HEK293 (cell line): ENCODE data around the gene INTS1.

ENCODE experiments used
- CTCF ChIA-PET: fragments of 350-600 bp; formaldehyde crosslinking; extraction: SDS; loops from one replicate; lab custom pipeline; 2021; ENCODE audit warnings: antibody characterized with exemption; lab: Yijun Ruan, JAX
- POLR2A ChIA-PET: fragments of 300-600 bp; formaldehyde crosslinking; extraction: SDS; loops from one replicate; lab custom pipeline; 2020; ENCODE audit warnings: antibody characterized with exemption, inconsistent platforms; lab: Yijun Ruan, JAX
- H3K27ac ChIP-seq: fragments of 200-500 bp; sonication (Bioruptor generic); 2 replicates; pipeline ENCODE4 v1.5.1; 2014; ENCODE audit warnings: low read depth, low read length, control low read depth, inconsistent platforms; ENCODE audit errors: extremely low read depth
- H3K36me3 ChIP-seq, 2 experiments: fragments of 200-500 bp in 1 of 2; sonication (Bioruptor generic) in 1 of 2; 1 replicate in 1 of 2; 2 replicates in 1 of 2; pipeline ENCODE4 v1.5.1; 2014 to 2017; ENCODE audit warnings: inconsistent platforms in 2 of 2, low read length in 2 of 2; ENCODE audit not compliant: control insufficient read depth in 2 of 2, insufficient read depth in 1 of 2
- H3K4me1 ChIP-seq: fragments of 200-500 bp; sonication (Bioruptor generic); 2 replicates; pipeline ENCODE4 v1.5.1; 2014; ENCODE audit warnings: mild to moderate bottlenecking, low read length, inconsistent platforms; ENCODE audit not compliant: control insufficient read depth, insufficient read depth
- H3K4me3 ChIP-seq: 2 replicates; pipeline ENCODE4 v1.5.1; 2011; ENCODE audit warnings: low read depth, mild to moderate bottlenecking, control low read depth, low read length, moderate library complexity
- H3K9me3 ChIP-seq: fragments of 200-500 bp; sonication (Bioruptor generic); 2 replicates; pipeline ENCODE4 v1.5.1; 2014; ENCODE audit warnings: low read depth, low read length, inconsistent platforms; ENCODE audit not compliant: control insufficient read depth, insufficient read depth
- BCL11B ChIP-seq: fragments of 450-650 bp; formaldehyde crosslinking; IDR thresholded peaks from 2 replicates; pipeline ENCODE4 v1.5.1; 2016; ENCODE audit warnings: low read depth, missing biosample characterization, missing genetic modification characterization
- GLI2 ChIP-seq: fragments of 450-650 bp; formaldehyde crosslinking; IDR thresholded peaks from 2 replicates; pipeline ENCODE4; 2017; ENCODE audit warnings: missing biosample characterization, missing genetic modification characterization, low read depth, borderline replicate concordance
- HIC1 ChIP-seq: fragments of 450-650 bp; formaldehyde crosslinking; IDR thresholded peaks from 2 replicates; pipeline ENCODE4 v1.5.1; 2016; ENCODE audit warnings: missing biosample characterization, missing genetic modification characterization
- HOXA7 ChIP-seq: sonication (generic); formaldehyde crosslinking; IDR thresholded peaks from 2 replicates; pipeline ENCODE4 v1.8.1; 2022; ENCODE audit warnings: missing genetic modification reagents, borderline replicate concordance
- KLF1 ChIP-seq: fragments of 450-650 bp; formaldehyde crosslinking; IDR thresholded peaks from 2 replicates; pipeline ENCODE4 v1.5.1; 2016; ENCODE audit warnings: missing biosample characterization, missing genetic modification characterization
- KLF17 ChIP-seq: fragments of 450-650 bp; formaldehyde crosslinking; IDR thresholded peaks from 2 replicates; pipeline ENCODE4 v1.5.1; 2016; ENCODE audit warnings: missing biosample characterization, missing genetic modification characterization
- KLF9 ChIP-seq: fragments of 450-650 bp; formaldehyde crosslinking; IDR thresholded peaks from 2 replicates; pipeline ENCODE4 v1.5.1; 2016; ENCODE audit warnings: missing biosample characterization, missing genetic modification characterization, low read depth
- SCRT2 ChIP-seq: fragments of 450-650 bp; formaldehyde crosslinking; IDR thresholded peaks from 2 replicates; pipeline ENCODE4 v1.5.1; 2016; ENCODE audit warnings: missing biosample characterization, missing genetic modification characterization
- ZBTB1 ChIP-seq: fragments of 450-650 bp; formaldehyde crosslinking; IDR thresholded peaks from 2 replicates; pipeline ENCODE4 v1.5.1; 2016; ENCODE audit warnings: missing biosample characterization, missing genetic modification characterization
- ZBTB21 ChIP-seq: fragments of 450-650 bp; formaldehyde crosslinking; IDR thresholded peaks from 2 replicates; pipeline ENCODE4 v1.5.1; 2017; ENCODE audit warnings: missing biosample characterization, missing genetic modification characterization
- ZFP3 ChIP-seq: fragments of 450-650 bp; formaldehyde crosslinking; IDR thresholded peaks from 2 replicates; pipeline ENCODE4 v1.5.1; 2016; ENCODE audit warnings: low read depth, missing biosample characterization, missing genetic modification characterization
- ZNF16 ChIP-seq: fragments of 450-650 bp; formaldehyde crosslinking; IDR thresholded peaks from 2 replicates; pipeline ENCODE4 v1.5.1; 2016; ENCODE audit warnings: low read depth, missing biosample characterization, missing genetic modification characterization
- ZNF18 ChIP-seq: fragments of 450-650 bp; formaldehyde crosslinking; IDR thresholded peaks from 2 replicates; pipeline ENCODE4 v1.5.1; 2016; ENCODE audit warnings: missing biosample characterization, missing genetic modification characterization
- ZNF2 ChIP-seq: fragments of 450-650 bp; formaldehyde crosslinking; IDR thresholded peaks from 2 replicates; pipeline ENCODE4 v1.5.1; 2016; ENCODE audit warnings: missing biosample characterization, missing genetic modification characterization
- ZNF335 ChIP-seq: fragments of 450-650 bp; formaldehyde crosslinking; conservative IDR thresholded peaks from 2 replicates; pipeline ENCODE4 v1.5.1; 2016; ENCODE audit warnings: missing biosample characterization, missing genetic modification characterization
- ZNF366 ChIP-seq: fragments of 450-650 bp; formaldehyde crosslinking; conservative IDR thresholded peaks from 2 replicates; pipeline ENCODE4 v1.5.1; 2016; ENCODE audit warnings: missing biosample characterization, missing genetic modification characterization
- ZNF391 ChIP-seq: fragments of 450-650 bp; formaldehyde crosslinking; IDR thresholded peaks from 2 replicates; pipeline ENCODE4 v1.5.1; 2016; ENCODE audit warnings: low read depth, missing biosample characterization, missing genetic modification characterization, borderline replicate concordance
- ZNF426 ChIP-seq: fragments of 450-650 bp; formaldehyde crosslinking; IDR thresholded peaks from 2 replicates; pipeline ENCODE4 v1.5.1; 2017; ENCODE audit warnings: missing biosample characterization, missing genetic modification characterization, mild to moderate bottlenecking, inconsistent platforms, moderate library complexity
- ZNF501 ChIP-seq: fragments of 450-650 bp; formaldehyde crosslinking; IDR thresholded peaks from 2 replicates; pipeline ENCODE4 v1.5.1; 2016; ENCODE audit warnings: missing biosample characterization, missing genetic modification characterization
- ZNF510 ChIP-seq: fragments of 450-650 bp; formaldehyde crosslinking; IDR thresholded peaks from 2 replicates; pipeline ENCODE4 v1.5.1; 2018; ENCODE audit warnings: mild to moderate bottlenecking, missing genetic modification characterization, missing biosample characterization; ENCODE audit not compliant: insufficient replicate concordance
- ZNF560 ChIP-seq: fragments of 450-650 bp; formaldehyde crosslinking; IDR thresholded peaks from 2 replicates; pipeline ENCODE4 v1.5.1; 2017; ENCODE audit warnings: missing biosample characterization, missing genetic modification characterization, borderline replicate concordance
- ZNF580 ChIP-seq: fragments of 450-650 bp; formaldehyde crosslinking; IDR thresholded peaks from 2 replicates; pipeline ENCODE4 v1.5.1; 2016; ENCODE audit warnings: missing biosample characterization, missing genetic modification characterization
- ZNF792 ChIP-seq: fragments of 450-650 bp; formaldehyde crosslinking; IDR thresholded peaks from 2 replicates; pipeline ENCODE4 v1.5.1; 2016; ENCODE audit warnings: missing biosample characterization, missing genetic modification characterization
- TF ChIP-seq, protein P1 (sequence below): sonication (generic); formaldehyde crosslinking; IDR thresholded peaks from 2 replicates; pipeline ENCODE4 v1.8.1; 2022; ENCODE audit warnings: mild to moderate bottlenecking, moderate library complexity, missing genetic modification reagents
- TF ChIP-seq, protein P2 (sequence below): fragments of 450-650 bp; formaldehyde crosslinking; IDR thresholded peaks from 2 replicates; pipeline ENCODE4 v1.5.1; 2016; ENCODE audit warnings: missing biosample characterization, missing genetic modification characterization
- TF ChIP-seq, protein P3 (sequence below): fragments of 450-650 bp; formaldehyde crosslinking; IDR thresholded peaks from 2 replicates; pipeline ENCODE4 v1.5.1; 2016; ENCODE audit warnings: missing biosample characterization, missing genetic modification characterization

INTS1 gene

GRCh38 chr7:1473864-1474512 lies 30.2 kb downstream of the INTS1 start:
- POLR2A ChIA-PET: interaction anchor here (1.0 kb wide), 1 partner anchor 58 kb away, joined by 3 read pairs; no protein-coding TSS in a partner anchor
- no peaks in the 10 kb centered on the region for H3K9me3 ChIP-seq
- CTCF ChIA-PET: interaction anchor here (0.5 to 2.0 kb wide), 18 partner anchors 9 to 449 kb away, joined by 3 to 13 read pairs (median 4); no protein-coding TSS in a partner anchor
- no peak overlapping the region; the same call in 1 of the 2 replicates for H3K27ac ChIP-seq
- peaks cover 0 to 66% of the 10 kb centered on the region in 2 experiments; a peak in 2 of 3 replicates for H3K36me3 ChIP-seq
- no peak overlapping the region for H3K4me3 ChIP-seq
- no peaks in the 10 kb centered on the region for H3K4me1 ChIP-seq
- TF ChIP-seq ZNF366 (tag by site-specific recombination) (no peak), ZNF335 (tag by site-specific recombination) (0 out of 2 replicates have a peak, but pooled peaks have one; percentile 18), ZBTB1 (no peak), ZFP3 (tag by site-specific recombination) (no peak), ZNF510 (tag by site-specific recombination) (no peak), SCRT2 (tag by site-specific recombination) (no peak), ZNF18 (tag by site-specific recombination) (no peak), KLF1 (tag by site-specific recombination) (0 out of 2 replicates have a peak, but pooled peaks have one; percentile 38), ZNF426 (tag by site-specific recombination) (no peak), BCL11B (tag by site-specific recombination) (no peak), HOXA7 (CRISPR knock-in tag) (no peak), ZNF16 (tag by site-specific recombination) (no peak), ZNF2 (tag by site-specific recombination) (peak; percentile 89), KLF17 (tag by site-specific recombination) (peak; percentile 70), ZNF391 (tag by site-specific recombination) (no peak), GLI2 (tag by site-specific recombination) (no peak), ZNF792 (tag by site-specific recombination) (no peak), HIC1 (tag by site-specific recombination) (no peak), ZNF501 (tag by site-specific recombination) (no peak), ZBTB21 (tag by site-specific recombination) (no peak), ZNF560 (tag by site-specific recombination) (no peak), ZNF580 (tag by site-specific recombination) (no peak), KLF9 (tag by site-specific recombination) (no peak)
- TF ChIP-seq, protein P1, sequence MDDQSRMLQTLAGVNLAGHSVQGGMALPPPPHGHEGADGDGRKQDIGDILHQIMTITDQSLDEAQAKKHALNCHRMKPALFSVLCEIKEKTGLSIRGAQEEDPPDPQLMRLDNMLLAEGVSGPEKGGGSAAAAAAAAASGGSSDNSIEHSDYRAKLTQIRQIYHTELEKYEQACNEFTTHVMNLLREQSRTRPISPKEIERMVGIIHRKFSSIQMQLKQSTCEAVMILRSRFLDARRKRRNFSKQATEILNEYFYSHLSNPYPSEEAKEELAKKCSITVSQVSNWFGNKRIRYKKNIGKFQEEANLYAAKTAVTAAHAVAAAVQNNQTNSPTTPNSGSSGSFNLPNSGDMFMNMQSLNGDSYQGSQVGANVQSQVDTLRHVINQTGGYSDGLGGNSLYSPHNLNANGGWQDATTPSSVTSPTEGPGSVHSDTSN: peak; percentile 34; the same call in 1 of the 2 replicates
- TF ChIP-seq, protein P2, sequence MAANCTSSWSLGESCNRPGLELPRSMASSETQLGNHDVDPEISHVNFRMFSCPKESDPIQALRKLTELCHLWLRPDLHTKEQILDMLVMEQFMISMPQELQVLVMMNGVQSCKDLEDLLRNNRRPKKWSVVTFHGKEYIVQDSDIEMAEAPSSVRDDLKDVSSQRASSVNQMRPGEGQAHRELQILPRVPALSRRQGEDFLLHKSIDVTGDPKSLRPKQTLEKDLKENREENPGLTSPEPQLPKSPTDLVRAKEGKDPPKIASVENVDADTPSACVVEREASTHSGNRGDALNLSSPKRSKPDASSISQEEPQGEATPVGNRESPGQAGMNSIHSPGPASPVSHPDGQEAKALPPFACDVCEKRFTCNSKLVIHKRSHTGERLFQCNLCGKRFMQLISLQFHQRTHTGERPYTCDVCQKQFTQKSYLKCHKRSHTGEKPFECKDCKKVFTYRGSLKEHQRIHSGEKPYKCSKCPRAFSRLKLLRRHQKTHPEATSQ: no peak
- TF ChIP-seq, protein P3, sequence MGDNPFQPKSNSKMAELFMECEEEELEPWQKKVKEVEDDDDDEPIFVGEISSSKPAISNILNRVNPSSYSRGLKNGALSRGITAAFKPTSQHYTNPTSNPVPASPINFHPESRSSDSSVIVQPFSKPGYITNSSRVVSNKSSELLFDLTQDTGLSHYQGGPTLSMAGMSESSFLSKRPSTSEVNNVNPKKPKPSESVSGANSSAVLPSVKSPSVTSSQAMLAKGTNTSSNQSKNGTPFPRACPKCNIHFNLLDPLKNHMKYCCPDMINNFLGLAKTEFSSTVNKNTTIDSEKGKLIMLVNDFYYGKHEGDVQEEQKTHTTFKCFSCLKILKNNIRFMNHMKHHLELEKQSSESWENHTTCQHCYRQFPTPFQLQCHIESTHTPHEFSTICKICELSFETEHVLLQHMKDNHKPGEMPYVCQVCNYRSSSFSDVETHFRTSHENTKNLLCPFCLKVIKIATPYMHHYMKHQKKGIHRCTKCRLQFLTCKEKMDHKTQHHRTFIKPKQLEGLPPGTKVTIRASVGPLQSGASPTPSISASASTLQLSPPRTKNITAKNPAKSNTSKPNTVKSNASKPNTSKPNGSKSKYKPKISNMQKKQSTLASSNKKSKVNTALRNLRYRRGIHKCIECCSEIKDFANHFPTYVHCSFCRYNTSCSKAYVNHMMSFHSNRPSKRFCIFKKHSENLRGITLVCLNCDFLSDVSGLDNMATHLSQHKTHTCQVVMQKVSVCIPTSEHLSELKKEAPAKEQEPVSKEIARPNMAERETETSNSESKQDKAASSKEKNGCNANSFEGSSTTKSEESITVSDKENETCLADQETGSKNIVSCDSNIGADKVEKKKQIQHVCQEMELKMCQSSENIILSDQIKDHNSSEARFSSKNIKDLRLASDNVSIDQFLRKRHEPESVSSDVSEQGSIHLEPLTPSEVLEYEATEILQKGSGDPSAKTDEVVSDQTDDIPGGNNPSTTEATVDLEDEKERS (tag by site-specific recombination): no peak
